ENCODE data around the gene CCL4L2. TPM values are rescaled to one million over a fixed set of nuclear protein-coding genes. Genes with fewer than 3 reads are reported as not detected.
"Not testable (repeated sequence)": the region's sequence is repeated elsewhere in the genome, so short reads cannot be mapped to it uniquely, and the experiment has no call there.

CCL4L2 gene
- total RNA-seq, 1 donor from 2014 or later: not detected

DNA sequence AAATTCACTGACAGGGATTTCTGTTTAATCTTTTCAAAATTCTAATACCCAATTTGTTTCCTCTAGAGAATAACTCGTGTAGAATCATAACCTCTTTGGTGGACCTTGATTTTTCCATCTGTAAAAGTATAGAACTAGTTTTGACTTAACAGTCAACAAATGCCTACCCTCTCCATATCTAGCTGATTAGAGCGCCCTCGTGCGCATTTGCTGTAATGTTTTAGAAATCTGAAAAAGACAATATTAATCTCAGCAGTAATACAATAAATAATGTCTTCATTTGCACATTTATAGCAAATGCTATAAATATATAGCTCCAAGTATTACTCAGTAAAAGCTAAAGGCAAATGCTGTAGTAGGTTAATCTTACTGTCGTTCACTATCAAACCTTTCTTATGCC is 18.8 kb downstream of the CCL4L2 start:
- H3K27me3 Mint-ChIP-seq (ENCODE audit: unreplicated experiment); H3K27ac Mint-ChIP-seq (ENCODE audit: unreplicated experiment); H3K36me3 Mint-ChIP-seq (ENCODE audit: unreplicated experiment); H3K4me3 Mint-ChIP-seq (ENCODE audit: unreplicated experiment); H3K9me3 Mint-ChIP-seq (ENCODE audit: unreplicated experiment); DNase-seq (ENCODE audit: extremely low spot score, unreplicated experiment); H3K4me1 Mint-ChIP-seq (ENCODE audit: unreplicated experiment): not testable (repeated sequence)
- TF ChIP-seq, protein P1, sequence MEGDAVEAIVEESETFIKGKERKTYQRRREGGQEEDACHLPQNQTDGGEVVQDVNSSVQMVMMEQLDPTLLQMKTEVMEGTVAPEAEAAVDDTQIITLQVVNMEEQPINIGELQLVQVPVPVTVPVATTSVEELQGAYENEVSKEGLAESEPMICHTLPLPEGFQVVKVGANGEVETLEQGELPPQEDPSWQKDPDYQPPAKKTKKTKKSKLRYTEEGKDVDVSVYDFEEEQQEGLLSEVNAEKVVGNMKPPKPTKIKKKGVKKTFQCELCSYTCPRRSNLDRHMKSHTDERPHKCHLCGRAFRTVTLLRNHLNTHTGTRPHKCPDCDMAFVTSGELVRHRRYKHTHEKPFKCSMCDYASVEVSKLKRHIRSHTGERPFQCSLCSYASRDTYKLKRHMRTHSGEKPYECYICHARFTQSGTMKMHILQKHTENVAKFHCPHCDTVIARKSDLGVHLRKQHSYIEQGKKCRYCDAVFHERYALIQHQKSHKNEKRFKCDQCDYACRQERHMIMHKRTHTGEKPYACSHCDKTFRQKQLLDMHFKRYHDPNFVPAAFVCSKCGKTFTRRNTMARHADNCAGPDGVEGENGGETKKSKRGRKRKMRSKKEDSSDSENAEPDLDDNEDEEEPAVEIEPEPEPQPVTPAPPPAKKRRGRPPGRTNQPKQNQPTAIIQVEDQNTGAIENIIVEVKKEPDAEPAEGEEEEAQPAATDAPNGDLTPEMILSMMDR (IDR thresholded peaks at IDR 0.05): peak; percentile 27

DNA sequence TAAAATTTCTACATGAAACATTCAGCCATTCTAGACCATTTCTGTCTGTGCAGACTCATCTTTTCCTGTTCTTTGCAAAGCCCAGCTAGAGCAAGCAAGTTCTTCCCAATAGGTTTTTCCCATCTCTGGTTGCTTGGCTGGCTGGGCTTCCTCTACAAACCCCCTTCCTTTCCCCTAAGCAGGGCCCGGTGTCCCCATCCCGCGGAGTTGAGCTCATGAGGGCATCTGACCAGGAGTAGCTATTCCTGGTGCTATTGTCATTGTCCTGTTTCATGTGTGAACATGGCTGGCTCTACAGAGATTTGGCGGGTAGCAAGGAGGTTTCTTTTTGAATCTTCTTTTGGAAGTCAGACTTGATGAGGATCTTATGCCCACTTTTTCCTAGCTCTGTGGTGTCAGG is 31.2 kb downstream of the CCL4L2 start:
- not testable (repeated sequence) for H3K9me3 Mint-ChIP-seq (ENCODE audit: unreplicated experiment)

More for the DNA sequence above, 31.2 kb downstream of the CCL4L2 start:
- not testable (repeated sequence) for H3K4me1 Mint-ChIP-seq (ENCODE audit: unreplicated experiment); H3K27me3 Mint-ChIP-seq (ENCODE audit: unreplicated experiment); H3K36me3 Mint-ChIP-seq (ENCODE audit: unreplicated experiment); DNase-seq (ENCODE audit: extremely low spot score, unreplicated experiment); H3K27ac Mint-ChIP-seq (ENCODE audit: unreplicated experiment); H3K4me3 Mint-ChIP-seq (ENCODE audit: unreplicated experiment)

Other genes with a start within 250 kb of the CCL4L2 start
- not detected in 2 replicates for gene CCL16, start 229.6 kb upstream of the CCL4L2 start, total RNA-seq
- not detected in 2 replicates for gene CCL14, start 224.3 kb upstream of the CCL4L2 start, total RNA-seq
- gene CCL15, start 209.5 kb upstream of the CCL4L2 start, total RNA-seq: not detected in 2 replicates
- not detected in 2 replicates for gene CCL23, start 193.1 kb upstream of the CCL4L2 start, total RNA-seq
- gene CCL18, start 146.8 kb upstream of the CCL4L2 start, total RNA-seq: not detected in 2 replicates
- not detected in 2 replicates for gene CCL3, start 120.9 kb upstream of the CCL4L2 start, total RNA-seq
- not detected in 2 replicates for gene CCL4, start 107.2 kb upstream of the CCL4L2 start, total RNA-seq
- 11.7 and 12.6 TPM in 2 replicates for gene TBC1D3B, start 34.4 kb upstream of the CCL4L2 start, total RNA-seq
- not detected in 2 replicates for gene CCL3L1, start 14.3 kb upstream of the CCL4L2 start, total RNA-seq
- 0.42 and 1.0 TPM in 2 replicates for gene TBC1D3I, start 53.5 kb downstream of the CCL4L2 start, total RNA-seq
- gene TBC1D3G, start 112.8 kb downstream of the CCL4L2 start, total RNA-seq: not detected in 2 replicates
- gene TBC1D3H, start 177.4 kb downstream of the CCL4L2 start, total RNA-seq: not detected in 2 replicates

All from osteocyte (in vitro differentiated cells).